DOHH2 (cell line): ENCODE data around the gene PKHD1.

ENCODE experiments used
- EZH2phosphoT487 ChIP-seq: fragments of 200-600 bp; sonication (generic); IDR thresholded peaks from 2 replicates; pipeline ENCODE4 v1.6.1; 2017; ENCODE audit warnings: borderline replicate concordance, mild to moderate bottlenecking, antibody characterized with exemption, low read length, moderate library complexity, mixed read lengths
- TF ChIP-seq, protein P1 (sequence below): fragments of 200-600 bp; sonication (generic); IDR thresholded peaks from one replicate; pipeline ENCODE4 v1.5.1; 2014; ENCODE audit warnings: antibody characterized with exemption, mild to moderate bottlenecking, low read depth, low read length; ENCODE audit not compliant: poor library complexity, severe bottlenecking

DNA sequence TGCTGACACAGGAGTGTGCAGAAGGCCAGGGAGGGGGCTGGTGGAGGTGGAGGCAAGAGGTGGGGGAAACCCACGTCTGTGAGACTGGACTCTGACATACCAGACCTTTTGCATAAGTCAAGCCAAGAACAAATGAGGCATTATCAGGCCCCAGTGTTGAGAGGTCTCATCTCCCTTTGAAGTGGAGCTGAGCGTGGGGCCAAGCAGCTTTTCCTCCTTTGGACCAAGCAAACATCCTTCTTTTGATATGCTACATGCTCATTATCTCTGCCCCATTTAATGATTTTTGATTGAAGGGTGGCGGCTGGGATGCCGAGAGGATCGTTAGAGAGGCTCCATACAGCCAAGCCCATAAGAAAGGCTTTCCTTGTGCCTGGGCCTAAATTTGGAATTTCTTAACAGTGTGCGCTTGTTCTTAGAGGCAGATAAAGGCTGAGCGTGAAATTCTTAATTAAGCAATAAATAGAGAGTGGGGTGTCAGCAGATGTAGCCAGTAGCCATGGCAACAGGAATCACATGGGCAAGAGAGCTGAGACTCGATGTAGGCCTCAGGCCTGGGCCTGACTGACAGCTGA is 244.5 kb downstream of the PKHD1 start:
- TF ChIP-seq, protein P1, sequence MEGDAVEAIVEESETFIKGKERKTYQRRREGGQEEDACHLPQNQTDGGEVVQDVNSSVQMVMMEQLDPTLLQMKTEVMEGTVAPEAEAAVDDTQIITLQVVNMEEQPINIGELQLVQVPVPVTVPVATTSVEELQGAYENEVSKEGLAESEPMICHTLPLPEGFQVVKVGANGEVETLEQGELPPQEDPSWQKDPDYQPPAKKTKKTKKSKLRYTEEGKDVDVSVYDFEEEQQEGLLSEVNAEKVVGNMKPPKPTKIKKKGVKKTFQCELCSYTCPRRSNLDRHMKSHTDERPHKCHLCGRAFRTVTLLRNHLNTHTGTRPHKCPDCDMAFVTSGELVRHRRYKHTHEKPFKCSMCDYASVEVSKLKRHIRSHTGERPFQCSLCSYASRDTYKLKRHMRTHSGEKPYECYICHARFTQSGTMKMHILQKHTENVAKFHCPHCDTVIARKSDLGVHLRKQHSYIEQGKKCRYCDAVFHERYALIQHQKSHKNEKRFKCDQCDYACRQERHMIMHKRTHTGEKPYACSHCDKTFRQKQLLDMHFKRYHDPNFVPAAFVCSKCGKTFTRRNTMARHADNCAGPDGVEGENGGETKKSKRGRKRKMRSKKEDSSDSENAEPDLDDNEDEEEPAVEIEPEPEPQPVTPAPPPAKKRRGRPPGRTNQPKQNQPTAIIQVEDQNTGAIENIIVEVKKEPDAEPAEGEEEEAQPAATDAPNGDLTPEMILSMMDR: no peak
- TF ChIP-seq EZH2phosphoT487: no peak
